Thyroid gland (tissue), 4 donors: ENCODE data around the gene PSMG3. TPM values are rescaled to one million over a fixed set of nuclear protein-coding genes. Genes with fewer than 3 reads are reported as not detected.

Experiments used
- DNase-seq, 2 donors: peaks; one replicate each; pipeline ENCODE4 v3.0.0-alpha.2; 2019
- H3K27ac ChIP-seq, 3 donors: fragments of 200-600 bp; sonication (generic); 1 replicate in 2 of 3; 2 replicates in 1 of 3; pipeline ENCODE4 v1.5.1; 2016 to 2019; ENCODE audit warnings: mild to moderate bottlenecking in 1 of 3, moderate library complexity in 1 of 3
- H3K27me3 ChIP-seq: fragments of 200-600 bp; sonication (generic); one replicate; pipeline ENCODE4 v1.5.1; 2019
- H3K36me3 ChIP-seq, 2 donors: fragments of 200-600 bp; sonication (generic); one replicate each; pipeline ENCODE4 v1.5.1; 2016 to 2019
- H3K4me1 ChIP-seq, 2 donors: fragments of 200-600 bp; sonication (generic); one replicate each; pipeline ENCODE4 v1.5.1; 2017 to 2019
- H3K4me3 ChIP-seq, 3 donors: fragments of 200-600 bp; sonication (generic); replicated peaks in 1 of 3; 1 replicate in 2 of 3; 2 replicates in 1 of 3; pipeline ENCODE4 v1.5.1; 2016; ENCODE audit warnings: mild to moderate bottlenecking in 1 of 3
- H3K9me3 ChIP-seq: fragments of 200-600 bp; sonication (generic); one replicate; pipeline ENCODE4 v1.5.1; 2017
- POLR2A ChIP-seq, 2 donors: fragments of 450-650 bp; IDR thresholded peaks; one replicate each; pipeline ENCODE4 v1.6.1; 2017; ENCODE audit warnings: antibody characterized with exemption in 2 of 2, mild to moderate bottlenecking in 2 of 2, moderate library complexity in 1 of 2
- WGBS, 2 donors: methylation state at CpG; one replicate each; pipeline ENCODE4 v1.1.5; 2017; 5-methylcytosine and 5-hydroxymethylcytosine counted together
- intact Hi-C: fragments of 100-400 bp; cut with DNase I; formaldehyde crosslinking; loops from one replicate; pipeline ENCODE4 v1.15.1; 2023
- total RNA-seq, 4 donors: library from RNA; depleted of rRNA; stranded (reverse); fragments of >200 nt; gene quantifications; one replicate each; pipeline ENCODE4 v1.2.3, GENCODE V29; 2016
- TF ChIP-seq, protein P1 (sequence below), 6 experiments: fragments of 200-600 bp in 3 of 6; fragments of 450-650 bp in 3 of 6; sonication (generic) in 3 of 6; IDR thresholded peaks; one replicate each; pipeline ENCODE4 v1.5.1; 2016 to 2019; ENCODE audit warnings: antibody characterized with exemption in 6 of 6, mild to moderate bottlenecking in 2 of 6, inconsistent platforms in 1 of 6, moderate library complexity in 1 of 6

The PSMG3 gene
- total RNA-seq, 4 donors from 2014 or later = 28.1 to 65.6 (median 50.2) TPM

DNA sequence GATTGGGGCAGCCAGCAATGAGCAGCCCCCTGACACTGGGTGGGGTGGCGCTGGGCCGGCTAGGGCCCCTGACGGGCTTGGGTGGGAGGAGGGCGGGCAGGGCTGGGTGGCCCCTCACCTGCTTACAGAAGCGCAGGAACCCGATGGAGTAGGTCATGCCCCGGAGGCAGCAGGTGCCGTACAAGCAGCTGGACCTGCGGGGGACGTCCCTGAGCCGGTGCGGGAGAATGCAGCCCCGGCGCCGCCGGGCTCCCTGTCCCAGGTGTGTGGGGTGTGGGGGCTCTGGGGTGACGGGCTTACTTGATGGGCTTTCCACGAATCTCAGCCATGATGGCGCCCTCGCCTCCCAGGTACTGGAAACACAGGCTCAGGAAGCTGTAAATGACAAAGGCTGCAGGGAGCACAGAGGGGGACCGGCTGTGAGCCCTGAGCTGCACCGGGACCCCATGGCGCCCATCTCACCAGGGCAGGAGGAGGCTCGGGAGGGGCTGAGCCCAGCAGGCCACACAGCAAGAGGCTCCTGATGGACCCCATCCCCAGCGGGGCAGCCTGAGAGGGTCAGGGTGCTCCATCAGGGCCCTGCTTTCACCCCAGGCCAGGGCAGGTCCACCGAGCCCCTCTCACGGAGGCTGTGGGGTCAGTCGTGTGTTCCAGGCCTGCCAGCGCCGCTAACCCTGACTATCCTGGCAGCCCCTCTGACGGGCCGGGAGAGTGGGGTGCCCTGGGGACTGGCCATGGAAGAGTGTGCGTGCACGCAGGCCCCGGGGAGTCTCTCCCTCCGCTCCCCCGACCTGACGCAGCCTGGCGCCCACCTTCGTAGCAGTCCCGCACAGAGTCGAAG is 19.6 kb downstream of the PSMG3 start:
- intact Hi-C loops = no loop called here
- TF ChIP-seq POLR2A (IDR thresholded peaks at IDR 0.05) = no peak
- TF ChIP-seq, protein P1, sequence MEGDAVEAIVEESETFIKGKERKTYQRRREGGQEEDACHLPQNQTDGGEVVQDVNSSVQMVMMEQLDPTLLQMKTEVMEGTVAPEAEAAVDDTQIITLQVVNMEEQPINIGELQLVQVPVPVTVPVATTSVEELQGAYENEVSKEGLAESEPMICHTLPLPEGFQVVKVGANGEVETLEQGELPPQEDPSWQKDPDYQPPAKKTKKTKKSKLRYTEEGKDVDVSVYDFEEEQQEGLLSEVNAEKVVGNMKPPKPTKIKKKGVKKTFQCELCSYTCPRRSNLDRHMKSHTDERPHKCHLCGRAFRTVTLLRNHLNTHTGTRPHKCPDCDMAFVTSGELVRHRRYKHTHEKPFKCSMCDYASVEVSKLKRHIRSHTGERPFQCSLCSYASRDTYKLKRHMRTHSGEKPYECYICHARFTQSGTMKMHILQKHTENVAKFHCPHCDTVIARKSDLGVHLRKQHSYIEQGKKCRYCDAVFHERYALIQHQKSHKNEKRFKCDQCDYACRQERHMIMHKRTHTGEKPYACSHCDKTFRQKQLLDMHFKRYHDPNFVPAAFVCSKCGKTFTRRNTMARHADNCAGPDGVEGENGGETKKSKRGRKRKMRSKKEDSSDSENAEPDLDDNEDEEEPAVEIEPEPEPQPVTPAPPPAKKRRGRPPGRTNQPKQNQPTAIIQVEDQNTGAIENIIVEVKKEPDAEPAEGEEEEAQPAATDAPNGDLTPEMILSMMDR (IDR thresholded peaks at IDR 0.05) = no peak
- Histone ChIP-seq H3K4me3 (no peak overlapping the region), H3K36me3 (no peaks in the 10 kb centered on the region), H3K27me3 (no peaks in the 10 kb centered on the region), H3K9me3 (no peaks in the 10 kb centered on the region), H3K4me1 (peaks cover 0 to 3% of the 10 kb centered on the region in 2 donors), H3K27ac (no peak overlapping the region)
- 93 to 95% methylated on average over 16 to 26 of the region's 42 CpGs for WGBS, 2 donors
- no peak for DNase-seq

GRCh38 chr7:1549357-1550004 is 20.4 kb downstream of the PSMG3 start:
- H3K4me1 ChIP-seq = no peaks in the 10 kb centered on the region
- no peak overlapping the region for H3K27ac ChIP-seq
- H3K36me3 ChIP-seq = no peaks in the 10 kb centered on the region
- H3K4me3 ChIP-seq = no peak overlapping the region
- intact Hi-C loops = no loop called here
- no peak for TF ChIP-seq POLR2A (IDR thresholded peaks at IDR 0.05)
- TF ChIP-seq, protein P1 (IDR thresholded peaks at IDR 0.05) = no peak
- no peaks in the 10 kb centered on the region for H3K9me3 ChIP-seq
- H3K27me3 ChIP-seq = no peaks in the 10 kb centered on the region
- no peak for DNase-seq
- 83 to 93% methylated on average over 15 to 19 of the region's 27 CpGs for WGBS, 2 donors

- H3K4me1 ChIP-seq = no peaks in the 10 kb centered on the region
- no peaks in the 10 kb centered on the region for H3K27me3 ChIP-seq
- no peak for DNase-seq
- no peak overlapping the region for H3K27ac ChIP-seq
- no peak for TF ChIP-seq POLR2A (IDR thresholded peaks at IDR 0.05)
- TF ChIP-seq, protein P1 (IDR thresholded peaks at IDR 0.05) = no peak
- no peak overlapping the region for H3K4me3 ChIP-seq
- 80 to 89% methylated on average over 9 to 14 of the region's 14 CpGs for WGBS, 2 donors
- H3K9me3 ChIP-seq = no peaks in the 10 kb centered on the region
- intact Hi-C loops = no loop called here
- no peaks in the 10 kb centered on the region for H3K36me3 ChIP-seq
These were observed 20.9 kb downstream of the PSMG3 start for GRCh38 chr7:1548944-1549343.

- TF ChIP-seq POLR2A (IDR thresholded peaks at IDR 0.05) = no peak
- TF ChIP-seq, protein P1 (IDR thresholded peaks at IDR 0.05) = no peak
- intact Hi-C loops = no loop called here
- no peaks in the 10 kb centered on the region for H3K9me3 ChIP-seq
- H3K27ac ChIP-seq = no peak overlapping the region
- H3K36me3 ChIP-seq = no peaks in the 10 kb centered on the region
- no peak for DNase-seq
- H3K27me3 ChIP-seq = no peaks in the 10 kb centered on the region
- 82 to 83% methylated on average over 15 to 17 of the region's 17 CpGs for WGBS, 2 donors
- no peak overlapping the region for H3K4me3 ChIP-seq
- no peaks in the 10 kb centered on the region for H3K4me1 ChIP-seq
These were observed 21.4 kb downstream of the PSMG3 start for GRCh38 chr7:1548438-1548831.
